ENCODE measurements around the gene CHPF.

Gene CHPF

DNA sequence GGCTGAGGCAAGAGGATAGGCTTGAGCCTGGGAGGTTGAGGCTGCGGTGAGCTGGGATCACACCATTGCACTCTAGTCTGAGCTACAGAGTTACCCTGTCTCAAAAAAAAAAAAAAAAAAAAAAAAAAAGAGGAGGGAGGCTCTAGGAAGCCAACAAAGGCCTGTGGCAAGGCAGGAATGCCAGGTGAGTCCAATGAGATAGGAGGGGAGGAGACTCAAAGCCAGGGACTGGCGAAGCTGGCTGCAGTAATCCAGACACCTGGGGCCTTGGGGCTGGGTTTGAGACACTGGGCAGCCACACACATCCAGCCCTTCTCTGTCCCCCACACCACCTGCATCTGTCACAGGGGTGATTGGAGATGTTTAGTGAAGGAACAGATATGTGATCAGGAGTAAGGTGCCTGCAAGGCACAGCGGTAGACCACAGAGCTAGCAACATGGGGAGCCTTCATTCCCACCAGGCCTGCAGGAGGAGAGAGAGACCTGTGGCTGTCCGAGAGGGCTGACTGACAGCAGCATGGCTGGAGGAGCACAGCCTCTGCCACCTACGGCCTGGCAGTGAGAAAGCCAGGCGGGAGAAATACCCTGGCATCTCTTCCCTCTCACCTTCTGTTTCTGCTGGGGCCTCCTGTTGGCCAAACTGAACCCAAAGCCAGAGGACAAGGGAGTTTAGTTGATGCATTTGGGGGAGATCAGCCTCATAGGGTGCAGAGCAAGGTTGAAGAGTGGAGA lies 9.5 kb downstream of the CHPF start:
- DNase-seq (ENCODE audit: low read depth in 2 of 2): no peak

DNA sequence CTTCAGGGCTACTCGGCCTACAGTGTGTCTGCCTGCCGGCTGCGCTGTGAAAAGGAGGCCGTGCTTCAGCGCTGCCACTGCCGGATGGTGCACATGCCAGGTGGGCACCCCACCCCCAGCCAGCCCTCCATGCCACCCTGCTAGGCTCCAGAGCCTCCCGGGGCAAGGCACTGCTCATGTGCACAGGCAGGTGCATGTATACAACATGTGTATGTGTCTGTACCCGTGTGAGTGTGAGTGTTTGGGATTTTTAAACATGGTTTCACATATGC lies 11.3 kb downstream of the CHPF start:
- DNase-seq (ENCODE audit: low read depth in 2 of 2): no peak

DNA sequence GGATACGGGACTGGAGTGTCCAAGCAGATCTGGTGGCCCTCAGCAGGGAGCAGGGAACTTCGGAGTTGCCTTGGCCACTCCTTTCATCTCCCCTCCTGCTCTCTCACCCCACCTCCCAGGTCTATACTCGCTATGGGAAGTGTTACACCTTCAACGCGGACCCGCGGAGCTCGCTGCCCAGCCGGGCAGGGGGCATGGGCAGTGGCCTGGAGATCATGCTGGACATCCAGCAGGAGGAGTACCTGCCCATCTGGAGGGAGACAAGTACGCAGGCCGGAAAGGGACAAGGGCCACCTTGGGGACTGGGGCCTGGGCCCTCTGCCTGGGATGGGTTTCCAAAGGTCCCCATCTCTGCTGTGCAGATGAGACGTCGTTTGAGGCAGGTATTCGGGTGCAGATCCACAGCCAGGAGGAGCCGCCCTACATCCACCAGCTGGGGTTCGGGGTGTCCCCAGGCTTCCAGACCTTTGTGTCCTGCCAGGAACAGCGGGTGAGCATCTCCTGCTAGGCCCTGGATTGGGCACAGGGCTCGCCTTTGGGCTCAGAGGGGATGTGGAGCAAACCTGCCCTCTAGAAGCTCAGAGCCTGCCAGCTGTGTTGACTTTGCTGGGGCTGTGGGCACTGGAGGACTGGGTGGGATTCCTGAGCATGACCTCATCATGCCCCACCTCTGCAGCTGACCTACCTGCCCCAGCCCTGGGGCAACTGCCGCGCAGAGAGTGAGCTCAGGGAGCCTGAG lies 11.8 kb downstream of the CHPF start:
- no peak for DNase-seq (ENCODE audit: low read depth in 2 of 2)

GRCh38 chr2:219530048-219530963 lies 13.3 kb downstream of the CHPF start:
- peak; percentile 65 to 79 for DNase-seq (ENCODE audit: low read depth in 2 of 2)

DNA sequence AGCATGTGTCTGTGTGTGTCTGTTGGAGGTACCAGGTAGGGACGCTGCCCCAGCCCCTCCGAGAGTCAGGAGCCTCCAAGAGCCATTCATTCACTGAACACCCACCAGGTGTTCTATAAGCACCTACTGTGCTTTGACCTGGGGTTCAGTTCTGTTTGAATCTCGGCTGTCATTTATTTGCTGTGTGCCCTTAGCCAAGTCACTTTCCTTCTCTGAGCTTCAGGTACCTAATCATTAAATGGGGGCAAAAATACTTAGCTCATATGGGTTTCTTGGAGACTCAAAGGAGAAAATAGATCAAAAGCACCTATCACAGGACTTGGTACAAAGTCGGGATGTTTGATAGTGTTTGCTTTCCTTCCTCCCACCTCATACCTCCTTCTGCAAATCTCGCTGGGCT lies 16.1 kb downstream of the CHPF start:
- no peak for DNase-seq (ENCODE audit: low read depth in 2 of 2)

- no peak for DNase-seq (ENCODE audit: low read depth in 2 of 2)
Observed at GRCh38 chr2:219527076-219527394, 16.6 kb downstream of the CHPF start.

DNA sequence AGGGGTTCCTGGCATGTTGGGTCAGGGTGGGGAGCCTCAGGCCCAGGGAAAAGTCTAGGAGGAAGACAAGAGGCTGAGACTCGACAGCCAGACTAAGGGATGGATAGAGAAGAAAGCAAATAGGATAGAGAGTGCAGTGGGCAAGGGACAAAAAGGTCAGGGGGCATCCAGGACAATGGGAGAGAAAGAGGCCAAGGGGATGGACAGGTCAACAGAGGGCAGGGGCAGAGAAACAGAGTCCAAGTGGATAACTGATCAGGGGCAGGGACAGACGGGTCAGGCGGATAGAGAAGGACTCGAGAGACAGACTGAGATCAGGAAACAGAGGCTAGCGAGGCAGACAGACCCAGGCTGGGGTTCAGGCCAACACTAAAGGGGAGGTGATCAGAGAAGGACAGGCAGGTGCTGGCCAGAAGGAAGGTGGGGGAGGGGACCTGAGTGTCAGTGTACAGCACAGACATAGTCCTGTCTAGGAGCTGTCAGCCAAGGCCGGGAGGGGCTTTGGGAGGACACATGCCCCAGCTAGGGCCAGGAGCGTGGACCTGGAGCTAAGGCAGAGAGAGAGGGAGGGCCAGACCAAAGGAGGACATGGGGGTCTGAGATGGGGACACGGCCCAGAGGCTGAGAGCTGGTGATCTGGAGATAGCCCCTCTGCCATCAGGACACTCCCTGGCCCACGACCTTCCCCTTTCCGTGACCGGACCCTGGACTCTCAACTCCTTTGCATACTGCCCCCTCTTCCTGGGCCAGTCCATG lies 17.1 kb downstream of the CHPF start:
- no peak for DNase-seq (ENCODE audit: low read depth in 2 of 2)

DNA sequence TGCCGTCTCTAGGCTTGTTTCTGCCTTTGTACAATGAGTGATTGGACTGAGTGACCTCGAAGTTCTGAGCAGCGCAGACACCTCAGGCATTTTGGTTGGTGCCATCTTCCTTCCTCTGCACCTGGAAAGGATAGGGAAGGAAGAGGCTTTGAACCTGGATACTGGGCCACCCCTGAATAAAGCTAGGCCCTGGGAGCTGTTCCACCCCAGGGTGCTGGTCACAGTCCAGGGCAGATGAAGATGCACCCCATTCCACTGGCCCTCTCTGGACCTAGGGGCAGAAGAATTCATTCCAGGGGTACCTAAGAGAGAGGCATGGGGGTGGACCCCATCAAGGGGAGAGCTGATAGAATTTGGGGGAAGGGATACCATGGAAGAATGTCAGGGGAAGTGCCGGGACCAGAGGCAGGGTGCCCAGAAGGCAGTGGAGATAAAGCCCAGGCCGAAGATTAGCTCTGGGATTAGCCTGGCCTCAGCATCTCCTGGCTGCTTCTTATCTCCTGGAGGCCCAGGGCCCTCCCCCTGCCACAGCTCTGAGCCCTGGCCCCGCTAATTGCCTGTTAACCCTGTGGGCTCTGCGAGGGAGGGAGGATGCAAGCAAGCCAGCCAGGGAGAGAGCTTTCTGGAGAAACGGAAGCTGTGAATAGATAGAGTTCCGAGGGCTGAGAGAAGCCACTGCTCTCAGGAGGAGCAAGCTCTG lies 17.9 kb downstream of the CHPF start:
- no peak for DNase-seq (ENCODE audit: low read depth in 2 of 2)

DNA sequence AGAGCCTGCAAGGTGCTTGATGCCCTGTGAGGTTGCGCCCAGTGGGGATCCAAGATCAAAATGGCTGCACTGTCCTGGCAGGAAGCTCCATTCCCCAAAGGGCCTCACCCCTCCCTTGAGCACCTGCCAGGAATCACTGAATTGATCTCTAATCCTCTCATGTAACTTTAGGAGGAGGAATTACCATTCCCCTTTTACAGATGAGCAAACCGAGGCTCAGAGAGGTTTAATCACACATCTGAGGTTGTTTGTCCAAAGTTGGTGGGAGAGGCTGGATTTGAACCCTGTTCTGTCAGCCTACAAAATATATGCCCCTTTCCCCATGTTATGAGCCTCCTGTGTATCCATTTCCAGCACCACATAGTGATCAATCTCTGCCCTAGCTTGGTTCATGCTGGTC lies 18.8 kb downstream of the CHPF start:
- DNase-seq (ENCODE audit: low read depth in 2 of 2): no peak

- DNase-seq (ENCODE audit: low read depth in 2 of 2): no peak
Observed at GRCh38 chr2:219523031-219523671, 20.5 kb downstream of the CHPF start.

- no peak for DNase-seq (ENCODE audit: low read depth in 2 of 2)
Observed at GRCh38 chr2:219522111-219523030, 21.2 kb downstream of the CHPF start.

- no peak for DNase-seq (ENCODE audit: low read depth in 2 of 2)
Observed at GRCh38 chr2:219521066-219521880, 22.3 kb downstream of the CHPF start.

- DNase-seq (ENCODE audit: low read depth in 2 of 2): no peak
Observed at GRCh38 chr2:219520079-219520478, 23.5 kb downstream of the CHPF start.

- no peak for DNase-seq (ENCODE audit: low read depth in 2 of 2)
Observed at GRCh38 chr2:219519526-219519916, 24.1 kb downstream of the CHPF start.

GRCh38 chr2:219517954-219518778 lies 25.4 kb downstream of the CHPF start:
- no peak for DNase-seq (ENCODE audit: low read depth in 2 of 2)

GRCh38 chr2:219516888-219517287 lies 26.7 kb downstream of the CHPF start:
- no peak for DNase-seq (ENCODE audit: low read depth in 2 of 2)

- no peak for DNase-seq (ENCODE audit: low read depth in 2 of 2)
Observed at GRCh38 chr2:219515874-219516629, 27.6 kb downstream of the CHPF start.
